OCI-LY7 (cell line): ENCODE results near the gene KRTAP10-10. TPM values are rescaled to one million over a fixed set of nuclear protein-coding genes. Genes with fewer than 3 reads are reported as not detected.

Source experiments
- BruUV-seq: library from RNA; stranded (reverse); fragments of 400-500 nt; replicated peaks from 2 replicates; lab custom pipeline; 2021; lab: Mats Ljungman, UMichigan
- CTCF ChIA-PET: fragments of 300-600 bp; sonication (Branson Sonifier 250); formaldehyde crosslinking; loops from one replicate; lab custom pipeline; 2022; ENCODE audit warnings: antibody characterized with exemption; ENCODE audit not compliant: unreplicated experiment; lab: Charles Lee
- POLR2A ChIA-PET: fragments of 300-600 bp; sonication (Branson Sonifier 250); formaldehyde crosslinking; loops from one replicate; lab custom pipeline; 2022; ENCODE audit warnings: antibody characterized with exemption; lab: Charles Lee
- DNase-seq: peaks from one replicate; pipeline ENCODE4 v3.0.0-alpha.2; 2015; ENCODE audit warnings: low spot score
- H2AFZ ChIP-seq: fragments of 200-600 bp; sonication (generic), shearing (Covaris generic); 2 replicates; pipeline ENCODE4 v1.6.1; 2014; ENCODE audit warnings: mild to moderate bottlenecking, antibody characterized with exemption, low read length, moderate library complexity
- H3K27ac ChIP-seq: fragments of 200-600 bp; sonication (generic); 2 replicates; pipeline ENCODE4 v1.5.1; 2014; ENCODE audit warnings: mixed run types, low read depth, mild to moderate bottlenecking, moderate library complexity, low read length, inconsistent platforms; ENCODE audit not compliant: poor library complexity, severe bottlenecking
- H3K36me3 ChIP-seq: fragments of 200-600 bp; sonication (generic); 2 replicates; pipeline ENCODE4 v1.6.1; 2014; ENCODE audit warnings: mild to moderate bottlenecking, antibody characterized with exemption, low read length, moderate library complexity, mixed read lengths; ENCODE audit not compliant: insufficient read depth
- H3K4me1 ChIP-seq: fragments of 200-600 bp; sonication (generic); 2 replicates; pipeline ENCODE4 v1.5.1; 2014; ENCODE audit warnings: mild to moderate bottlenecking, low read length; ENCODE audit not compliant: insufficient read depth, poor library complexity, severe bottlenecking
- H3K4me2 ChIP-seq: fragments of 200-600 bp; sonication (generic); 2 replicates; pipeline ENCODE4 v1.6.1; 2014; ENCODE audit warnings: mild to moderate bottlenecking, low read length
- H3K4me3 ChIP-seq: fragments of 200-600 bp; sonication (generic); 2 replicates; pipeline ENCODE4 v1.5.1; 2014; ENCODE audit warnings: mild to moderate bottlenecking, low read depth, low read length; ENCODE audit not compliant: poor library complexity, severe bottlenecking
- H3K79me2 ChIP-seq: fragments of 200-600 bp; sonication (generic); 2 replicates; pipeline ENCODE4 v1.6.1; 2016; ENCODE audit warnings: low read depth, mild to moderate bottlenecking, low read length, moderate library complexity, mixed read lengths; ENCODE audit not compliant: insufficient read depth
- H3K9me2 ChIP-seq: fragments of 200-600 bp; sonication (generic); 2 replicates; pipeline ENCODE4 v1.6.1; 2016; ENCODE audit warnings: mild to moderate bottlenecking, low read length, mixed read lengths; ENCODE audit not compliant: insufficient read depth
- H3K9me3 ChIP-seq: fragments of 200-600 bp; sonication (generic); 2 replicates; pipeline ENCODE4 v1.6.1; 2014; ENCODE audit warnings: mild to moderate bottlenecking, mixed run types, low read length, mixed read lengths
- H4K20me1 ChIP-seq: fragments of 200-600 bp; sonication (generic); 2 replicates; pipeline ENCODE4 v1.6.1; 2014; ENCODE audit warnings: mild to moderate bottlenecking, antibody characterized with exemption, low read length, moderate library complexity, mixed read lengths; ENCODE audit not compliant: insufficient read depth
- CTCF ChIP-seq: fragments of 200-600 bp; sonication (generic); conservative IDR thresholded peaks from 2 replicates; pipeline ENCODE4 v1.5.1; 2014; ENCODE audit warnings: mild to moderate bottlenecking, antibody characterized with exemption, low read length, moderate library complexity, mixed read lengths
- EZH2phosphoT487 ChIP-seq: fragments of 200-600 bp; sonication (generic); IDR thresholded peaks from 2 replicates; pipeline ENCODE4 v1.6.1; 2018; ENCODE audit warnings: low read depth, borderline replicate concordance, mild to moderate bottlenecking, mixed run types, antibody characterized with exemption, low read length, moderate library complexity, mixed read lengths
- intact Hi-C: fragments of 100-400 bp; cut with micrococcal nuclease; formaldehyde crosslinking; loops from one replicate; pipeline ENCODE4 v1.10.0; 2022; ENCODE audit not compliant: unreplicated experiment
- total RNA-seq, 2 experiments: library from RNA; depleted of rRNA in 1 of 2; stranded (reverse); fragments of >200 nt in 1 of 2; shearing (Covaris generic) in 1 of 2; gene quantifications; 2 replicates each; pipeline ENCODE4 v1.2.3, GENCODE V29; 2014 to 2022

The KRTAP10-10 gene
- total RNA-seq, 2 experiments from 2014 or later, result not detected

- Histone ChIP-seq H3K4me3 (no peak overlapping the region), H3K27ac (no peak overlapping the region), H3K4me1 (no peaks in the 10 kb centered on the region), H2AFZ (no peak overlapping the region), H3K36me3 (no peaks in the 10 kb centered on the region), H4K20me1 (no peaks in the 10 kb centered on the region), H3K4me2 (no peak overlapping the region), H3K79me2 (no peaks in the 10 kb centered on the region), H3K9me2 (no peaks in the 10 kb centered on the region), H3K9me3 (no peaks in the 10 kb centered on the region)
- no TSS peak for BruUV-seq
- POLR2A ChIA-PET, result no interaction called here
- intact Hi-C loops, result no loop called here
- no peak for DNase-seq
- CTCF ChIA-PET, result no interaction called here
- TF ChIP-seq CTCF (no peak), EZH2phosphoT487 (no peak)
Measured at GRCh38 chr21:44686000-44686781, 49.0 kb downstream of the KRTAP10-10 start.

- no peak overlapping the region for H3K4me3 ChIP-seq
- no peak for DNase-seq
- no peaks in the 10 kb centered on the region for H4K20me1 ChIP-seq
- H3K9me2 ChIP-seq, result no peaks in the 10 kb centered on the region
- H3K4me1 ChIP-seq, result no peaks in the 10 kb centered on the region
- no TSS peak for BruUV-seq
- no peak overlapping the region for H2AFZ ChIP-seq
- ChIA-PET POLR2A (no interaction called here), CTCF (no interaction called here)
- no peak overlapping the region for H3K27ac ChIP-seq
- H3K4me2 ChIP-seq, result no peak overlapping the region
- H3K36me3 ChIP-seq, result no peaks in the 10 kb centered on the region
- H3K9me3 ChIP-seq, result no peaks in the 10 kb centered on the region
- TF ChIP-seq CTCF (no peak), EZH2phosphoT487 (no peak)
- intact Hi-C loops, result no loop called here
- H3K79me2 ChIP-seq, result no peaks in the 10 kb centered on the region
Measured at GRCh38 chr21:44686843-44687561, 49.8 kb downstream of the KRTAP10-10 start.

- Histone ChIP-seq H3K27ac (no peak overlapping the region), H3K79me2 (no peaks in the 10 kb centered on the region), H4K20me1 (no peaks in the 10 kb centered on the region), H3K4me3 (no peak overlapping the region), H3K4me1 (no peaks in the 10 kb centered on the region), H3K9me3 (0 out of 2 replicates have a peak, but pooled peaks cover 3% of the 10 kb centered on the region), H3K36me3 (no peaks in the 10 kb centered on the region), H3K9me2 (no peaks in the 10 kb centered on the region), H2AFZ (no peak overlapping the region), H3K4me2 (no peak overlapping the region)
- POLR2A ChIA-PET, result no interaction called here
- intact Hi-C loops, result no loop called here
- TF ChIP-seq EZH2phosphoT487 (no peak), CTCF (no peak)
- no TSS peak for BruUV-seq
- CTCF ChIA-PET, result no interaction called here
- no peak for DNase-seq
Measured at GRCh38 chr21:44687671-44688070, 50.5 kb downstream of the KRTAP10-10 start.
